D341Med (cell line): ENCODE measurements around the gene SLC25A39.
"Not testable (repeated sequence)": the region's sequence is repeated elsewhere in the genome, so short reads cannot be mapped to it uniquely, and the experiment has no call there.

Experiments
- DNase-seq: peaks from one replicate; pipeline ENCODE4 v3.0.0; 2012; ENCODE audit warnings: low spot score

Gene SLC25A39

GRCh38 chr17:44324571-44325275 is at the start of gene SLC25A39:
Gene SLC25A39, minus strand, starts transcription at chr17:44324823. Its CDS starts 1,261 bp downstream, at chr17:44323562.
- DNase-seq: peak; percentile 99

- DNase-seq: no peak
These were observed 47.4 kb upstream of the SLC25A39 start for GRCh38 chr17:44372036-44372435.

GRCh38 chr17:44369414-44370023 is 44.9 kb upstream of the SLC25A39 start:
- not testable (repeated sequence) for DNase-seq

GRCh38 chr17:44368391-44369243 is 44.0 kb upstream of the SLC25A39 start:
- not testable (repeated sequence) for DNase-seq

GRCh38 chr17:44367231-44367979 is 42.8 kb upstream of the SLC25A39 start:
- DNase-seq: peak; percentile 71

GRCh38 chr17:44365051-44365450 is 40.4 kb upstream of the SLC25A39 start:
- DNase-seq: not testable (repeated sequence)

GRCh38 chr17:44363613-44364159 is 39.1 kb upstream of the SLC25A39 start, which contains the start of gene FAM171A2:
Gene FAM171A2, minus strand, starts transcription at chr17:44363853. Its CDS starts 139 bp downstream, at chr17:44363714.
- peak; percentile 99 for DNase-seq

GRCh38 chr17:44362949-44363612 is 38.5 kb upstream of the SLC25A39 start:
- DNase-seq: peak; percentile 87

- DNase-seq: no peak
These were observed 37.9 kb upstream of the SLC25A39 start for GRCh38 chr17:44362459-44362948.

- DNase-seq: no peak
These were observed 37.0 kb upstream of the SLC25A39 start for GRCh38 chr17:44361292-44362260.

GRCh38 chr17:44360826-44361225 is 36.2 kb upstream of the SLC25A39 start:
- DNase-seq: peak; percentile 39

- DNase-seq: no peak
These were observed 35.5 kb upstream of the SLC25A39 start for GRCh38 chr17:44360144-44360533.

GRCh38 chr17:44359458-44360143 is 35.0 kb upstream of the SLC25A39 start:
- peak; percentile 27 for DNase-seq

GRCh38 chr17:44359006-44359405 is 34.4 kb upstream of the SLC25A39 start:
- DNase-seq: peak; percentile 24

- peak; percentile 31 for DNase-seq
These were observed 33.4 kb upstream of the SLC25A39 start for GRCh38 chr17:44358066-44358465.

- DNase-seq: peak; percentile 52
These were observed 31.6 kb upstream of the SLC25A39 start for GRCh38 chr17:44356241-44356640.

GRCh38 chr17:44355642-44356099 is 31.0 kb upstream of the SLC25A39 start:
- peak; percentile 27 for DNase-seq
